Measurements from ENCODE around the gene FCGR1A.
"Not testable (repeated sequence)": the region's sequence is repeated elsewhere in the genome, so short reads cannot be mapped to it uniquely, and the experiment has no call there.

The FCGR1A gene

DNA sequence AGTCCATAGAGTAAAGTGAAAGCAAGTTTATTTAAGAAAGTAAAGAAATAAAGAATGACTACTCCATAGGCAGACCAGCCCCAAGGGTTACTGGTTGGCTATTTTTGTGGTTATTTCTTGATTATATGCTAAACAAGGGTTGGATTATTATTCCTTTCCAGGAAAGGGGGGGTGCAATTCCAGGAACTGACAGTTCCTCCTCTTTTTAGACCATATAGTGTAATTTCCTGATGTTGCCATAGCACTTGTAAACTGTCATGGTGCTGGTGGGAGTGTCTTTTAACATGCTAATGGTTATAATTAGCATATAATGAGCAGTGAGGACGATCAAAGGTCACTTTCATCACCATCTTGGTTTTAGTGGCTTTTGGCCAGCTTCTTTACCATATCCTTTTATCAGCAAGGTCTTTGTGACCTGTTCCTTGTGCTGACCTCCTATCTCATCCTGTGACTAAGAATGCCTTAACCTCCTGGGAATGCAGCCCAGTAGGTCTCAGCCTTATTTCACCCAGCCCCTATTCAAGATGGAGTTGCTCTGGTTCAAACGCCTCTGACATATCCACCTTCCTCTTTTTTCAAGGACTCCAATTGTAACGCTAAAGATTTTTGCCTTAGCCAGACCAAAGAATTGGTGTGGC is 6.9 kb upstream of the FCGR1A start:
- in situ Hi-C loops (cut with HindIII; ENCODE audit: low sequenced_read_pairs) = not testable (repeated sequence)

- in situ Hi-C loops (cut with HindIII; ENCODE audit: low sequenced_read_pairs) = not testable (repeated sequence)
Observed at GRCh38 chr1:149777084-149777483, 5.4 kb upstream of the FCGR1A start.

DNA sequence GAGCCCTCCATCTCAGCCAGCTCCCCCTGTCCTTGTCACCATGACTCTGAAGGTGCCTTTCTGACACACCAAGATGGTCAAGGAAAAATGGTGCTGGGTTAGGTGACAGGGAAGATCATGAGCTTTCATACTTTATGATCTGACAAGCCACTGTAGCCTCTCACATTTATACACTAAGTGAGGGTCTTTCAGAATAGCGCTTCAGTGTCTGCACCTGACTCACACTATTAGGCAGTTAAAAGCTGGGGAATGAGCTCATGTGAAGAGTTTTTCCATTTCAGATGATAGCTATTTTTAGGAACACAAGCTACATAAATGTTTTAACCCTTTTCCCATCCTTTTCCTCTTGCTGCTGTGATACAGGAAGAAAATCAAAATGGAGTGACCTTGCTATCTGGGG is 4.2 kb upstream of the FCGR1A start:
- in situ Hi-C loops (cut with HindIII; ENCODE audit: low sequenced_read_pairs) = not testable (repeated sequence)

DNA sequence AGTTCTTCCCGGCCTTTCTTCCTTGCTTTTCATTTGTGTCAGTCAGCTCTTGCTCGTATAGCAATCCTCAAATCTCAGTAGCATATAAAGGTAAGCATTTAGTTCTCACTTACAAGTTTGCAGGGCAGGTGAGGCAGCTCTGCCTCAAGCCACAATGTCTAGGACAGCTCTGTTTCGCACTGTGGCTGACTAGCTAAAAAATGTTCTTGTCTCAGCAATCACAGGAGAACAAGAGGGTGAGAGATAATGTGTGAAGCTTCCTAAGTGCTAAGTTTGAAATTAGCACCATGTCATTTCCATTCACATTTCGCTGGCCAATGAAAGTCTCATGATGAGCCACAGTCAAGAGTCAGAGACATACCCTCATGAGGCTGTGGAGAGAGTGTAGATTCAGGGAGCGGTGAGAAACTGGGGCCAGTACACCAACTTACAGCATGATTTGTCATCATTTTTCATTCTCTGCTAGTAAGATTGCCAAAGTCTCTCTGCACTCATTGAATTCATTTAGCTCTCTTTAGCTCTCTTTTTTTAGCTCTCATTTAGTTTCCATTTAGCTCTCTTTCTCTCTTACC is 995 bp upstream of the FCGR1A start:
- in situ Hi-C loops (cut with HindIII; ENCODE audit: low sequenced_read_pairs) = not testable (repeated sequence)

DNA sequence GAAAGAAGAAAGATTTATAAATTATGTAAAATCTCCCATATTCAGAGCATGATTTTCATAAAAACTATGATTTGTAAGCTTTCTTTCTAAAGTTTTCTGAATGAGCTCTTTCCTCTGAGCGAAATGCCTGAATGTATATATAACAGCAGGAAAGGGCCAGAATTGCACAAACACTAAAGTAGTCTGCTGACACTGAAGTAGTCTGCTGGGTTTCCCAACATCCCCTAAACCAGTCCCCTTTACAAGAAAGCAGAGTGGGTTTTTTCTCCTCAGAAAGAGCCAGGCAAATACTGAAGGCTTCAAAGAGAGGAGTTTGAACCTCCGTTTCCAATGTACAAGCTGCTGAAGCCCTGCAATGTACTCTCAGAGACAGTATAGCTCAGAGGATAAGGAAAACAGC is 795 bp downstream of the FCGR1A start:
- in situ Hi-C loops (cut with HindIII; ENCODE audit: low sequenced_read_pairs) = not testable (repeated sequence)

DNA sequence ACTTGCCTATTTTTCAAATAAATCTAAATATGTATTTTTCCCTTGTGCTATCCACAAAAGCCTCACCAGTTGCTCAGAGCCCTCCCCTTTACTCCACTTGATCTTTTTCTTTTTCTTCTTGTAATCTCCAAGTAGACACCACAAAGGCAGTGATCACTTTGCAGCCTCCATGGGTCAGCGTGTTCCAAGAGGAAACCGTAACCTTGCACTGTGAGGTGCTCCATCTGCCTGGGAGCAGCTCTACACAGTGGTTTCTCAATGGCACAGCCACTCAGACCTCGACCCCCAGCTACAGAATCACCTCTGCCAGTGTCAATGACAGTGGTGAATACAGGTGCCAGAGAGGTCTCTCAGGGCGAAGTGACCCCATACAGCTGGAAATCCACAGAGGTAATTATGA is 1.4 kb downstream of the FCGR1A start:
- in situ Hi-C loops (cut with HindIII; ENCODE audit: low sequenced_read_pairs) = not testable (repeated sequence)

- in situ Hi-C loops (cut with HindIII; ENCODE audit: low sequenced_read_pairs) = not testable (repeated sequence)
Observed at GRCh38 chr1:149787688-149788451, 5.4 kb downstream of the FCGR1A start.

DNA sequence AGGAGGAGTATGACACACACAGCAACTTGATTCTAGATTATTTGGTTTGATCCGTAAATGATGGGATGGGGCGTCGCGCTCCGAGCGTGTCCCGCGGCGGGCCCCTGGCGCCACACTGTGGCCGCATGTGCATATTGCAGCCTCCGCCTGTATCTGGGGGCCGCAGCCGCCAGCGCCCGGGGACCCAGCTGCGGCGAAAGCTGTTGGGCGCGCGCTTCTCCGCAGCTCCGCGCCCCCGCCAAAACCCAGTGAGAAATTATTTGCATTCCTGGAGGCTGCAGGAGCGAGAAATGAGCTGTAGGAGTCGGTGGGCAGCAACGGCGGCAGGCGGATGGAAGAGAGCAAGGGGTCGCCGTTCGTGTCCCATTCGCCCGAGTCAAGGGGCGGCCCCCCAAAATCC is 10.0 kb downstream of the FCGR1A start:
- in situ Hi-C loops (cut with HindIII; ENCODE audit: low sequenced_read_pairs) = not testable (repeated sequence)

DNA sequence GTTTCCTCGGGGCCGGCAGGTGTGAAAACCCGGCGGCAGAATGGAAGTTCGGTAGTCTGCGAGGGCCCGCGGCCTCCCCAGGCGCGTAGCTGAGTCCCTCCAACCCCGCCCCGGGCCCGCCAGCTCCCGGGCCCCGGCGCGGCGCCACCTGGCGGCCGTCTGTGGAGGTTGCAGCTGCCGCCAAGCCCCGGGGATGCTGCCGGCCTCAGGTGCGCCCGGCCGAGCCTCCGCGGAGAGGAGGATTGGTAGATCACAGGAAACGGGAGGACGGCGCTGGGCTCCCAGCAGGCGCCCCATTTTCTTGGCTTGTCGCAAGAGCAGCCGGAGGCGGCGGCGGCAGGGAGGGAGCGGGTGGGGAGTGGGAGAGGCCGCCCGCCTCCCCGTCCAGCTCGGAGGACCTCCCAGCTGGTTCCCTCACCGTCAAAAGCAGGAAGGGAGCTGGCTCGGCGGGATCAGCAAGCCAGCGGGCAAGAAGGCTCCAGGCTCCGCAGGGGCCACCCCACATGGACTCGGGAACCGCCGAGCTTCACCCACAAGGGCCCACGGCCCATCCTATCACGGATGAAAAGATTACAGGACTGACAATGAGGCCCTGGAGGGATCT is 10.5 kb downstream of the FCGR1A start:
- in situ Hi-C loops (cut with HindIII; ENCODE audit: low sequenced_read_pairs) = not testable (repeated sequence)

DNA sequence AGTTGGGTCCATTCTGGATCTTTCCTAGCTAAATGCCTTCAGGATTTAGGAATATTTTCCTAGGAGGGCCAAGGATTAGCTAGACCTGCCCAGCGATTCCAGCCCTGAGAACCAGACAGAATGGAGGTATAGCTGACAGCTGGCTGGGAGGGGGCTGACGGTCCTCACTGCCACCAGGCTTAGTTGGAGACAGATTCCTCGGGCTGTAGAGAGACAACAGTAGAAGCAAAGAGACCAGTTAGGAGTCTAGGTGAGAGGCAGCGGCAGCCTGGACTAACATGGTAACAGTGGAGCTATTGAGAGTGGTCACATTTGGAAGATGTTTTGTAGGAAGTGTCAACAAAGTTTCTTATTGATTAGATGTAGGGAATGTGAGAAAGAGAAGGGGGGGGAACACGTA is 11.4 kb downstream of the FCGR1A start:
- in situ Hi-C loops (cut with HindIII; ENCODE audit: low sequenced_read_pairs) = not testable (repeated sequence)

GRCh38 chr1:149801628-149802027 is 19.1 kb downstream of the FCGR1A start:
- in situ Hi-C loops (cut with HindIII; ENCODE audit: low sequenced_read_pairs) = not testable (repeated sequence)

DNA sequence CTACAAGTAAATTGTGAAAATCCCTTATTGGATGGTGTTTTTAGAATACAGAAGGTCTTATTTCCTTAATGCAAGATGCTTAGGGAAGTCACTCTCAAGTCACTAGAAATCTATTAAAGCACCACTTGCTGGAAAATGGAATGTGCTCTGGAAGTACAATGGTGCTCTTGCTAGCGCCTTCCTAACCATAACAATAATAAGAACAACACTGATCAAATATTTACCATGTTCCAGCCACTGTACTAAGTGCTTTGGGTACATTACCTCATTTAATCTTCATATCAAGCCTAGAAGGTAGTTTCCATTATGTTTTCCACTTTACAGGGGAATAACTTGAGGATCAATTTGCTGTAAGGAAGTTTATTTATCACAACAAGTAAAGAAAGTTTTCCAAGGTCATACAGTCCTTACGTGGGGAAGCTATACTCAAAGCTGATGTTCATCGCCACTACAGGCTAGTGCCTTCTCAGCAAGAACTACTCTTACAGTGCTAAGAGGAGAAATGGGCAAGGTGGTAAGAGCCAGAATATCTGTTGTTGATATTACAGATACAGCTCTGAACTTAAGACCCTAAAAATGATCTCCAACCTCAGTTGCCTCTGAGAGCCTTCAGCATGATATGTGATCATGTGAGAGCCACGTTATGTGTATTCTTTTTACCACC is 22.1 kb downstream of the FCGR1A start:
- in situ Hi-C loops (cut with HindIII; ENCODE audit: low sequenced_read_pairs) = not testable (repeated sequence)

DNA sequence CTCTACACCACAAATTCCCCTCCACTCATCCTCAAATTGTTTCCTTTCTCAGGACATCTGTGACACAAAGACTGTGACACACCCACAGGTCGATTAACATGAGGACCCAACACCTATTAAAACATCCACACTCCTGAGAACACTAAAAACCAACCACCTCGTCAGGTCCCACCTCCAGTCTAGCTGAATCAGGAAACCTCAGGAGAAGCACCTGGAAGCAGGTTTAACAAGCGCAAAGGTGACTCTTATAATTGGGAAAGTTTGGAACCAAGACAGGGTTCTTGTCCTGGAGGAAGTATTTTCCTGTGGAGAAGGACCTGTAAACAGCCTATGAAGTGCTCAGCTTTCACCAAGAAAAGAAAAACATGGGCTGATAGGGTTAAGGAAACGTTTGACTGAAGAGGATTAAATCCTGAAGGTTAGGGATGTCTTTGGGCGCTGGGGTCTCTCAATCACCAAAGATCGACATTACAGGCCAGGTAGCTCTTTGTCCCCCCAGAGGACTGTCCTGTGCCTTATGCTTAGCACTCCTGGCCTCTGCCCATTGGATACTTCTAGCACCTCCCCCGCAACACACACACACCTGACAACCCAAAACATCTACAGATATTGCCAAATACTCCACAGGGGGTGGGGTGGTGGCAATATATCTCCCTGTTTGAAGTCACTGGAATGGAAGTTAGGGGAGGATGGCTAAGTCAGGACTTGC is 28.4 kb downstream of the FCGR1A start:
- in situ Hi-C loops (cut with HindIII; ENCODE audit: low sequenced_read_pairs) = not testable (repeated sequence)

- in situ Hi-C loops (cut with HindIII; ENCODE audit: low sequenced_read_pairs) = not testable (repeated sequence)
Observed at GRCh38 chr1:149811514-149811889, 29.0 kb downstream of the FCGR1A start.

DNA sequence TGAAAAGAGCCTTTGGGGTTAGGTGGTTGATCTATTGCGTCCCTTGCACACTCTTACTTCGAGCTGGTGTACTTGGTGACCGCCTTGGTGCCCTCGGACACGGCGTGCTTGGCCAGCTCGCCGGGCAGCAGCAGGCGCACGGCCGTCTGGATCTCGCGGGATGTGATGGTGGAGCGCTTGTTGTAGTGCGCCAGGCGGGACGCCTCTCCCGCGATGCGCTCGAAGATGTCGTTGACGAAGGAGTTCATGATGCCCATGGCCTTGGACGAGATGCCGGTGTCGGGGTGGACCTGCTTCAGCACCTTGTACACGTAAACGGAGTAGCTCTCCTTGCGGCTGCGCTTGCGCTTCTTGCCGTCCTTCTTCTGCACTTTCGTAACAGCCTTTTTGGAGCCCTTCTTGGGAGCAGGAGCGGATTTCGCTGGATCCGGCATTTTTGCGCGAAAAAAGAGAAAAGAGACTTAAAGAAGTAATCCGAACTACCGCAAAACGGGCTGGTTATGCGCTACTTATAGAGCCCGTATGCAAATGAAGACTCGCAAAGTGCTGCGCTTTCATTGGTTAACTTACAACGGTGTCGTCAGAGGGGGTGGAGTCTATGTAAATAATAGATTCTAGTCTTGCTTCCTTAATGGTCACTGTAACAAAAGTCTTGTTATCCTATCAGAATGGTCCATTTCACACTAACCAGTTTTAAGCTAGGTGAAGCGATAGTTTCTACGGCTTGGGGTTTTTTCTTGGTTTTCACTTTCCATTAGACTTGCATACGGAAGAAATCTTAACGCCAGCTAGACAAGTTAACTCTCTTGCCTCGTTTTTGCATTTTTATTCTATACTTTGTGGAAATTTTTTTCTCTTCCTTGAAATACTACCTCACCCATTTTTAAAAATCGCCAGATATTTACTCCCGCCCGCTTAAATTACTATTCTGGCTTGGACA is 29.7 kb downstream of the FCGR1A start:
- in situ Hi-C loops (cut with HindIII; ENCODE audit: low sequenced_read_pairs) = not testable (repeated sequence)

GRCh38 chr1:149812893-149813801 is 30.7 kb downstream of the FCGR1A start:
- in situ Hi-C loops (cut with HindIII; ENCODE audit: low sequenced_read_pairs) = not testable (repeated sequence)

GRCh38 chr1:149820387-149820786 is 37.9 kb downstream of the FCGR1A start:
- in situ Hi-C loops (cut with HindIII; ENCODE audit: low sequenced_read_pairs) = not testable (repeated sequence)

DNA sequence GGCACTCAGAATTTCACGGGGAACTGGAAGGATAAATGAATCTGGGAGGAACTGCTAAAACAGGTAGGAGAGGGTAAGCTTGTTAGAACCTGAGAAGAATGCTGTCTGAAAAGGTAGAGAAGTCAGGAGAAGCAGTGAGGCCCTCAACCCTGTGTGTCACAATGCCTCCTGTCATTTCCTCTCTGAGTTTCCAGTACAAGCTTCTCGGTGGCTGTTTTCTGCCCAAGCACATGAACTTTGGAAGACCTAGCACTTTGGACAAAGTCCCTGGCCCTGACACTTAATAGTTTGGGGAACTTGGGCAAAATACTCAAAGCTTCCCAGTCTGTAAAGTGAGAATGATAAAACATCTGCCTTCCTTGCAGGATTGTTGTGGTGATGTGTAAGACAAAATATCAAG is 44.1 kb downstream of the FCGR1A start:
- in situ Hi-C loops (cut with HindIII; ENCODE audit: low sequenced_read_pairs) = not testable (repeated sequence)

All from DLD1 (cell line).